Bladder microvascular endothelial cell (primary cell): ENCODE measurements around the gene SLC25A39. TPM values are rescaled to one million over a fixed set of nuclear protein-coding genes. Genes with fewer than 3 reads are reported as not detected.

Experiments used
- total RNA-seq: library from RNA; depleted of rRNA; stranded (reverse); fragments of >200 nt; gene quantifications from 2 replicates; pipeline ENCODE4 v1.2.3, GENCODE V29; 2014

SLC25A39 gene, protein sequence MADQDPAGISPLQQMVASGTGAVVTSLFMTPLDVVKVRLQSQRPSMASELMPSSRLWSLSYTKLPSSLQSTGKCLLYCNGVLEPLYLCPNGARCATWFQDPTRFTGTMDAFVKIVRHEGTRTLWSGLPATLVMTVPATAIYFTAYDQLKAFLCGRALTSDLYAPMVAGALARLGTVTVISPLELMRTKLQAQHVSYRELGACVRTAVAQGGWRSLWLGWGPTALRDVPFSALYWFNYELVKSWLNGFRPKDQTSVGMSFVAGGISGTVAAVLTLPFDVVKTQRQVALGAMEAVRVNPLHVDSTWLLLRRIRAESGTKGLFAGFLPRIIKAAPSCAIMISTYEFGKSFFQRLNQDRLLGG
- 49.1 and 86.8 TPM in 2 replicates for total RNA-seq

GRCh38 chr17:44324571-44325275 lies at the start of gene SLC25A39:
SLC25A39 (minus strand) TSS chr17:44324823; CDS start chr17:44323562, 1,261 bp downstream.

DNA sequence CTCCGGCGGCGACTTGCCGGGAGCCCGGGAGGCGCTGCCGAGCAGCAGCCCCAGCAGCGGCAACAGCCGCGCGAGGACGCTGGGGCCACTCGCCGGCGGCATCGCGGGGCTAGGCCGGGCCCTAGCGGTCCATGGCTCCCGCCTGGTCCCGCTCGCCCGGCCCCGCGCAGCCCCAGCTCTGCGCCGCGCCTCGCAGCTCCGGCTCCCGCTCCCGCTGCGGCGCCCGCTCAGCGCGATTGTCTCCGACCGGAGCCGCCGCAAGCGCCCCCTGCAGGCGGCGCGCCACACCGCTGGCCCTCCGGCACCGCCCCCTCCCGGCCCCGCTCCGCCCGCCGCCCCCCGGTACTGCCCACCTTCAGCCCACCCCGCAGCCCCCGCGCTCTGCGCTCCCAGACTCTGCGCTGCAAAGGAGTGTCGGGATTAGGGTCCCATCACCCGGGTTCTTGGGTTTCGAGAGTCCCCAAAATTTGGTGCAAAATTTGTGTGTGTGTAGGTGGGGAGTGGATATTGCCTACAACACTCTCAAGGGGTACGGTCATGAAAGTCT lies 39.1 kb upstream of the SLC25A39 start, which contains the start of gene FAM171A2:
Gene FAM171A2 (minus strand): TSS at position 241 of the 547 bp plus-strand sequence. CDS start 139 bp downstream, at position 102.

DNA sequence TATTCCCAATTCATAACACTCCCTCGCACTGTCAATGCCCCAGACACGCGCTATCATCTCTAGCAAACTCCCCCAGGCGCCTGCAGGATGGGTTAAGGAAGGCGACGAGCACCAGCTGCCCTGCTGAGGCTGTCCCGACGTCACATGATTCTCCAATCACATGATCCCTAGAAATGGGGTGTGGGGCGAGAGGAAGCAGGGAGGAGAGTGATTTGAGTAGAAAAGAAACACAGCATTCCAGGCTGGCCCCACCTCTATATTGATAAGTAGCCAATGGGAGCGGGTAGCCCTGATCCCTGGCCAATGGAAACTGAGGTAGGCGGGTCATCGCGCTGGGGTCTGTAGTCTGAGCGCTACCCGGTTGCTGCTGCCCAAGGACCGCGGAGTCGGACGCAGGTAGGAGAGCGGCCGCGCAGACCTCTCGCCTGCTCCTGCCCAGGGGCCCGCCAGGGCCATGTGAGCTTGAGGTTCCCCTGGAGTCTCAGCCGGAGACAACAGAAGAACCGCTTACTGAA lies 20.4 kb upstream of the SLC25A39 start, which contains the start of gene GRN:
Gene GRN (plus strand): TSS at position 364 of the 515 bp plus-strand sequence. CDS start 3,863 bp downstream, outside the sequence.

GRCh38 chr17:44308320-44308818 lies 16.3 kb downstream of the SLC25A39 start, which contains the start of gene RUNDC3A:
RUNDC3A (plus strand) TSS chr17:44308601; CDS start chr17:44308833, 232 bp downstream.

Other genes starting within 250 kb of the SLC25A39 start
- 45.6 and 50.3 TPM in 2 replicates for gene HDAC5, start 201.2 kb downstream of the SLC25A39 start, total RNA-seq
- 2.6 and 2.8 TPM in 2 replicates for gene HROB, start 182.9 kb downstream of the SLC25A39 start, total RNA-seq
- gene ASB16, start 154.1 kb downstream of the SLC25A39 start, total RNA-seq = not detected in 2 replicates
- 24.3 and 36.6 TPM in 2 replicates for gene TMUB2, start 137.9 kb downstream of the SLC25A39 start, total RNA-seq
- gene ATXN7L3, start 124.9 kb downstream of the SLC25A39 start, total RNA-seq = 31.4 and 43.0 TPM in 2 replicates
- gene UBTF, start 105.1 kb downstream of the SLC25A39 start, total RNA-seq = 35.3 and 63.9 TPM in 2 replicates
- gene SLC4A1, start 56.7 kb downstream of the SLC25A39 start, total RNA-seq = not detected in 2 replicates
- gene RUNDC3A, start 16.2 kb downstream of the SLC25A39 start, total RNA-seq = 0.25 and 0.32 TPM in 2 replicates
- 484 and 834 TPM in 2 replicates for gene GRN, start 20.5 kb upstream of the SLC25A39 start, total RNA-seq
- gene FAM171A2, start 39.0 kb upstream of the SLC25A39 start, total RNA-seq = 3.5 and 3.6 TPM in 2 replicates
- under 0.01 and 0.76 TPM in 2 replicates for gene ITGA2B, start 64.8 kb upstream of the SLC25A39 start, total RNA-seq
- gene GPATCH8, start 178.6 kb upstream of the SLC25A39 start, total RNA-seq = 7.6 and 22.1 TPM in 2 replicates
- 0.16 and 0.88 TPM in 2 replicates for gene FZD2, start 232.7 kb upstream of the SLC25A39 start, total RNA-seq